Inferior parietal cortex (tissue), 1 donor: ENCODE data around the gene FOXE1.

Experiments
- DNase-seq: peaks from one replicate; pipeline ENCODE4 v3.0.0-alpha.2; 2016; ENCODE audit errors: extremely low spot score

The FOXE1 gene

DNA sequence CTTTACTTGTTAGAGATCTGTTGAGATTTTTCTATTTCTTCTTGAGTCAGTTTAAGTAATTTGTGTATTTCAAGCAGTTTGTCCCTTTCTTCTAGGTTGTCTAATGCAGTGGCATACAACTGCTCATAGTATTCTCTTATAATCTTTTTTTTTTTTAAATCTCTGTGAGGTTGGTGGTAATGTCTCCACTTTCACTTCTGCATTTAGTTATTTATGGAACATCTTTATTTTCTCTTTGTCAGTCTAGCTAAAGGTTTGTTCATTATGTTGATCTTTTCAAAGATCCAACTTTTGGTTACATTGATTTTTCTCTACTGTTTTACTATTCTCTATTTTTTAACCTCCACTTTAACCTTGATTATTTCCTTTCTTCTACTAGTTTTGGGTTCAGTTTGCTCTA, 13.8 kb downstream of the FOXE1 start:
- DNase-seq = no peak

DNA sequence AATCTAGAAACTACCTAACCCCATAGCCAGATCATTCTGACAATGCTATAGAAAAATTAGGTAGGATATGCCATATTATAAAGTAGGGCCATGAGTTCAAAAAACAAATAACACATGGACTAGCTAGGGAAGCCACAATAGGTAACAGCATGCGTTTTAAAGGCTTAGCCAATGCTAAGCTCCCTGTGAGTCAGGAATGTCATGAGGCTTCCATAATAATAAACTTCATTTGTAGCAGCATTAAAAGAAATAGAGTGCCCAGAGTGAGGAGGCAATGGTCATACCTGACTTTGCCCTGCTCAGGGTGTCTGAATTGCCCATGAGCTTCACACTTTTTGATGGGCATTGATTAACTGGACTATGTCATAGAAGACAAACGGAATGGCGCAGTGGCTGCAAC, 15.8 kb downstream of the FOXE1 start:
- no peak for DNase-seq

GRCh38 chr9:97873425-97873824, 20.4 kb downstream of the FOXE1 start:
- DNase-seq = no peak

DNA sequence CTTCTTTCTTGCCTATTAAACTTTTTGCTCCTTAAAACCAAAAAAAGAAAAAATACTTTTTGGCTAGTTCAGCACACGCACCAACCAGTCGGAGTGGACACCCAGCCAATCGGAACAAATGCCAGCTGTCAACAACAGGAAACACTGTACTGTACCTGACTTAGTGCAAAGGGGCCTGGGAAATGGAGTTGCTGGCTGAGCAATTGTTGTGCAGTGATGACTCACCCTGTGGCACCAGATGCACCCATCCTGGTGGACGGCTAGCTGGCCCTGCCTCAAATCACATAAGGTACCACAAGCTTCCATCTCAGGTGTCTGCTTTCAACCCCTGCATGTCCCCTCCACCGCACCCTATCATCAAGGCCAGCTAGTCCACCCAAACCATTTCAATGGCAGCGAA, 20.9 kb downstream of the FOXE1 start:
- no peak for DNase-seq

- DNase-seq = no peak
These were observed 21.6 kb downstream of the FOXE1 start for GRCh38 chr9:97874624-97875023.

GRCh38 chr9:97875111-97875510, 22.1 kb downstream of the FOXE1 start:
- no peak for DNase-seq

DNA sequence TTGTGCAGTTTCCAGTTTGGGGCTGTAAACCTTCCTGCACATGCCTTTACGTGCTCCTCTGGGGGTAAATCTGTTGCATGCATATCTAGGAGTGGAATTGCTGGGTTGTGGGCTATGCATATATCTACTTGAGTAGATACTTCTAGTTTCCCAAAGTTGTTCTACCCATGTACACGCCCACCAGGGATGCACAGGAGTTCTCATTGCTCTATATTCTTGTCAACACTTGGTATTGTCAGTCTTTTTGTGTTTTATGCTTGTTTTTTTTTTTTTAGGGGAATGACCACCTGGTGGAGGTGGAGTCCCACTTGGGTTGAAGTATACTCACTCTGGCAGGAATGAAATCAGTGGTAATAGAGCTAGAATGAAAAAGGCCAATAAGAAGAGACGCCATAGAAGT, 23.0 kb downstream of the FOXE1 start:
- no peak for DNase-seq

GRCh38 chr9:97880336-97880735, 27.3 kb downstream of the FOXE1 start:
- no peak for DNase-seq

- no peak for DNase-seq
These were observed 37.2 kb downstream of the FOXE1 start for GRCh38 chr9:97889941-97890887.

GRCh38 chr9:97891736-97892135, 38.7 kb downstream of the FOXE1 start:
- DNase-seq = no peak

DNA sequence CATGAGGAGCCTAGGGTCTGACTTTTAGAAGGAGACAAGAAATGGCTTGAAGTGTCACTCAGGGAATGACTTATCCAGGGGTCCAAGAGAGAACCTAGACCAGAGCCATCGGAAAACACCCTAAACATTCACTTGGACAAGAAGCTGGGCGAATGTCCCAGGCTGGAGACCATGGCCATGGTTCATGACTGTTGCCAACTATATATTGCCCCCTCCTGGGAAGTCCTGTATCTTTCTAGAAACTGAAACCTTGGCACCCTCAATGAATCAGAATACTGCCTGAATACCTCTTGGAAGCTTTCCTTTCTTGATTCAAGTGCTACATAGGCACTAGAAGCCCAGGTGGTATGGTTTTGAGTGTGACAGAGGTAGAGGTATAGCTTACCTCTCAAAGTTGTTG, 39.4 kb downstream of the FOXE1 start:
- no peak for DNase-seq

GRCh38 chr9:97895211-97895610, 42.2 kb downstream of the FOXE1 start:
- no peak for DNase-seq

GRCh38 chr9:97895695-97896332, 42.8 kb downstream of the FOXE1 start:
- DNase-seq = no peak

GRCh38 chr9:97900103-97900737, 47.2 kb downstream of the FOXE1 start:
- no peak for DNase-seq

- DNase-seq = peak; percentile 65
These were observed 47.9 kb downstream of the FOXE1 start for GRCh38 chr9:97900738-97901565.

GRCh38 chr9:97903177-97903576, 50.2 kb downstream of the FOXE1 start:
- DNase-seq = no peak

- no peak for DNase-seq
These were observed 51.7 kb downstream of the FOXE1 start for GRCh38 chr9:97904725-97905124.

GRCh38 chr9:97905228-97905627, 52.2 kb downstream of the FOXE1 start:
- no peak for DNase-seq
